Testis (tissue), 2 donors: ENCODE data around the gene GATAD2A.

ENCODE experiments used
- CTCF ChIP-seq, 3 experiments: fragments of 450-650 bp in 2 of 3; fragments of 200-600 bp in 1 of 3; sonication (generic) in 1 of 3; IDR thresholded peaks; one replicate each; pipeline ENCODE4 v1.5.1; 2016 to 2019; ENCODE audit warnings: antibody characterized with exemption in 3 of 3, mild to moderate bottlenecking in 2 of 3, moderate library complexity in 1 of 3
- POLR2A ChIP-seq: fragments of 450-650 bp; IDR thresholded peaks from one replicate; pipeline ENCODE4 v1.6.1; 2017; ENCODE audit warnings: antibody characterized with exemption, mild to moderate bottlenecking, moderate library complexity

GRCh38 chr19:19426216-19426615 lies 20.7 kb downstream of the GATAD2A start:
- no peak for TF ChIP-seq CTCF (IDR thresholded peaks at IDR 0.05)
- TF ChIP-seq POLR2A, result no peak
